NCI-H226 (cell line): ENCODE results near the gene LRWD1.
"Not testable (repeated sequence)": the region's sequence is repeated elsewhere in the genome, so short reads cannot be mapped to it uniquely, and the experiment has no call there.

ENCODE experiments used
- DNase-seq: peaks from one replicate; pipeline ENCODE4 v3.0.0-alpha.2; 2015

The LRWD1 gene

DNA sequence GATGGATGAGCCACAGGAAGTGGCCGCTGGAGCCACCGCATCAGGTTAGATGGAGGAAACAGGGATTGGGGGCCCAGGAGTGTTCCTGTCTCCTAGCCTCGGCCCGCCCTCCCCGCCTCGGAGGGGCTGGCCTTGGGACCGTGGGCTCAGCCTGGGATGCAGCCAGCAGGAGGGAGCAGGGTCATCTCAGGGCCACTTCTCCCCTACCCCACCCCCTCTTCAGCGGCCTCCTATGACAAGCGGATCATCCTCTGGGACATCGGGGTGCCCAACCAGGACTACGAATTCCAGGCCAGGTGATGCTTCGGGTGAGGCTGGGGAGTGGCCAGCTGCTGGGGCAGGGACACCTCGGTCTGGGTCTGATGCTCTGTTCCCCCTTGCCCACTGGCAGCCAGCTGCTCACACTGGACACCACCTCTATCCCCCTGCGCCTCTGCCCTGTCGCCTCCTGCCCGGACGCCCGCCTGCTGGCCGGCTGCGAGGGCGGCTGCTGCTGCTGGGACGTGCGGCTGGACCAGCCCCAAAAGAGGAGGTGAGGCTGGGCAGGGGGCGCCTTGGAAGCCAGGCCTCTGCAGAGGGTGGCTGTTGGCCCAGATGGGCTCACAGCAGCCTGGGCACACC is 4.7 kb downstream of the LRWD1 start:
- DNase-seq = no peak

DNA sequence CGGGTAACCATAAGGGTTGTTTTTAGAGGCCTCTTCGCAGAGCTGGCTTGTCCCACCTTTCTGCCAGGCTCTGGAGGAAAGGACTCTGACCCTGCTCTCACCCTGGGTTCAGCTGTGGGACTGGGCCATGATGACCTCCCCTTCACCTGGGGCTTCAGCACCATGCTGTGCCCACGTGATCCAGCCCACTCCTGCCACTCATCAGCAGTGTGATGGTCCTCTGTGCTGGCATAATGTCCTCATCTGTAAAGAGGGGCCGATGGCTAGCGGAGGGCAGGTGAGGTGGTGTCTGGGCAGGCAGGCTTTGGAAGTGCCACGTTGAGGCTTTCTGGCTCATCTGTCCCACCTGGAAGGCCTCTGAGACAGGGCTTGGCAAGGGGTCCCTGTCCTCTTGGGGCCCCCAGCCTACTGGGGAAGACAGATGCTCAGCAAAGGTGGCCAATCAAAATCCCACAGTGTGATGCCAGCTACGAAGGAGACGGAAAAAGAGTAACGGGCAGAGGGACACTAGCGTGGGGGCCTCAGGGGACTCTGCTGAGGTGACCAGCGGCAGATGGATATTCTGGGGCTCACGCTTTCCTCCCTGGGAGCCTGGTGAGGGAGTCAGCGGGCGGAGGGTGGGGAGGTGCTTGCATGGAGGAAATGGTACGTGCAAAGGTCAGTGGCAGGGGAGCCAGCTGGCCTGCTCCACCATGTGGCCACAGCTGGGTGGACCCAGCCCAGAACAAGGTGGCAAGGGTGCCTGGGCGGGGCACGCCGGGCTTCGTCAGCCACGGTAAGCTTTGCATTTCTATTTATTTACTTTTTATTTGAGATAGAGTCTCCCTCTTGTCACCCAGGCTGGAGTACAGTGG is 5.4 kb downstream of the LRWD1 start:
- no peak for DNase-seq

GRCh38 chr7:102471791-102472125 is 7.0 kb downstream of the LRWD1 start:
- DNase-seq = no peak

DNA sequence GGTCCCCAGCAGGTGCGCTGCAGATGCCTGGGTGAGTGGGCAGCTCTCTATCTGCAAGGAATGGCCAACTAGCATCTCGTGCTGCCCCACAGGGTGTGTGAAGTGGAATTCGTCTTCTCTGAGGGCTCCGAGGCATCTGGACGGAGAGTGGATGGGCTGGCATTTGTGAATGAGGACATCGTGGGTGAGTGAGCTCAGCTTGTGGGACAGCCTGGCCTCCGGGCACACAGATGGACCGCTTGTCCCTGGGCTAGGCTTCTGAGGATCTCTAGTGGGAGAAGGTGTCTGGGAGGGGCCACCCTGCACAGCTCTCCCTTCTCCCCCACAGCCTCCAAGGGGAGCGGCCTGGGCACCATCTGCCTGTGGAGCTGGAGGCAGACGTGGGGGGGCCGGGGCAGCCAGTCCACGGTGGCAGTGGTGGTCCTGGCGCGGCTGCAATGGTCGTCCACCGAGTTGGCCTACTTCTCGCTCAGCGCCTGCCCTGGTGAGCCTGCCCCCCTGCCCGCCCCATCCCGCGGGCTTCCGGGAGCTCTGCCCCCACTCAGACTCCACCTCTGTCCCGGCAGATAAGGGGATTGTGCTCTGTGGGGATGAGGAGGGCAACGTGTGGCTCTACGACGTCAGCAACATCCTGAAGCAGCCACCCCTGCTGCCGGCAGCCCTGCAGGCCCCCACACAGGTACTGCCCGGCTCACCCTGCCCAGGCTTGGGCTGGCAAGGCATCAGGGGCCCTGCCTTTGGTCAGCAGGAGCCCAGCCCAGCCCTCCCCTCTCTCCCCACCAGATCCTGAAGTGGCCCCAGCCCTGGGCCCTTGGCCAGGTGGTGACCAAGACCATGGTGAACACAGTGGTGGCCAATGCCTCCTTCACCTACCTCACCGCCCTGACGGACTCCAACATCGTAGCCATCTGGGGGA is 7.6 kb downstream of the LRWD1 start:
- DNase-seq = no peak

- no peak for DNase-seq
Observed at GRCh38 chr7:102473271-102473991, 8.6 kb downstream of the LRWD1 start.

DNA sequence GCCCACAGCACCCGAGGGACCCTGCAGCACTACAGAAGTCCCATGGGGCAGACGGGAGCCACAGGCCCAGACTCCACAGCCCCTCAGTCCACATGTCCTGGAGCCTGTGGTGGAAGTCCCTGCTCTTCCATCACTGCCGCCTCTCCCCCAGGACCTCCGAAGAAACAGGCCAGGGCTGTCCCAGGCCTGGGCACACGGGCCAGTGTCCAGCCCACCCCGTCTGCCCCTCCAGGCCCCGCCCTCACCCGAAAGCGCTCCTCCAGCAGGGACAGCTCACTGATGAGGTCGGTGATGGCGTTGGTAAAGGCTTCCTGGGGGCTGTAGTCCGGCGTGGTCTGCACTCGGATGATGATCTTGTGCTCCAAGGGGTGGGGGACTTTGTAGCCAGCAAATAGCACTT is 9.3 kb downstream of the LRWD1 start:
- not testable (repeated sequence) for DNase-seq

GRCh38 chr7:102474736-102475435 is 10.1 kb downstream of the LRWD1 start:
- not testable (repeated sequence) for DNase-seq

GRCh38 chr7:102478314-102479208 is 13.8 kb downstream of the LRWD1 start, which contains the start of gene POLR2J:
TSS of gene POLR2J (minus strand) at chr7:102478922. CDS start at chr7:102478860, 62 bp downstream.
- peak; percentile 38 for DNase-seq

DNA sequence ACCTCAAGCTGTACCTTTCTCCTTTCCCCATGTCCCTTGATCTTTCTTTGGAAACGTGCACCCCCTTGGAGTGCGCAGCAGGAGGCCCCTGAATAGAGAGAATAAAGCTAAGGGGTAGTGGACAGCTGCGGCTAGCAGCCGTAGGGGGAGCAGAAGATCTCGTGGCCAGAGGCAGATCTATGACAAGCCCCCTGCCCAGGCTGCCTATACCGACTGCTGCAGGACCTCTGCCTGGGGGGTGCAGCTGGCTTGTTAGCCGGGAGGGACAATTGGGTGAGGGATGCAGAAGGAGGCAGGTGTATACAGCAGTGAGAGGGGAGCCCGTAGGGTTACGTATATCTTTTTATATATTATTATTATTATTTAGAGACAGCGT is 14.4 kb downstream of the LRWD1 start:
- DNase-seq = not testable (repeated sequence)

GRCh38 chr7:102479982-102480637 is 15.3 kb downstream of the LRWD1 start:
- DNase-seq = not testable (repeated sequence)

DNA sequence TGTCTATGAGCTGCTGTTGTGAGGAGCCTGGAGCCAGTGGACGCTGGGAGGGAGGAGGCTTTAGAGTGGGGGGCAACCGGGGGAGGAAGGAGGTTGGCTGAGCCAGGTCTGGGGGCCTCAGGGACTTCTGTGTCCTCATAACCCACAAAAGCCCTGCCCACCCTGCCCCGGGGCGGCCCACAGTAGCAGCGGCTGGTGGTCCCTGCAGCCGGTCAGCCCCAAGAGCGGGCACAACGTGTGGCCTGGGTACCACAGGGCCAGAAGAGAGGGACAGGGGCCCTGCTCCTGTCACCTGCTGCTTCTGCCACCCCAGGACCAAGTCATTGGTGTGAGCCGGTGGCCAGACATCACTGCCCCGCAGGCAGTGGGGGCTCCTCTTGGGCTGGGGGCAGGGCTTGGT is 17.2 kb downstream of the LRWD1 start:
- DNase-seq = not testable (repeated sequence)

DNA sequence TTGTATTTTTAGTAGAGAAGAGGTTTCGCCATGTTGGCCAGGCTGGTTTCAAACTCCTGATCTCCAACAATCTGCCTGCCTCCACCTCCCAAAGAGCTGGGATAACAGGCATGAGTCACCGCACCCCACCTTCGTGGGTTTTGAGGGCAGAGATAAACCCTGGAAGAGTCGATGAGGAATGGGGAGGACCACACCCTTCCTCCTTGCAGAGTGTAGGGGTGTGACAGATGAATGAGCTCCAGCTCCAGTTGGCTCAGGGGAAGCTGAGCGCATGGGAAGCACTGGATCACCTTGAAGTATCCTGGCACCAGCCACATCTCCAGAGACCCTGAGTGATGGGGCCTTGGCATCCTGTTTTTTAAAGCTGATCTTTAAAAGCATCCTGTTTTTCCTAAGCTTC is 19.5 kb downstream of the LRWD1 start:
- DNase-seq = not testable (repeated sequence)

- DNase-seq = not testable (repeated sequence)
Observed at GRCh38 chr7:102490529-102491075, 25.8 kb downstream of the LRWD1 start.

DNA sequence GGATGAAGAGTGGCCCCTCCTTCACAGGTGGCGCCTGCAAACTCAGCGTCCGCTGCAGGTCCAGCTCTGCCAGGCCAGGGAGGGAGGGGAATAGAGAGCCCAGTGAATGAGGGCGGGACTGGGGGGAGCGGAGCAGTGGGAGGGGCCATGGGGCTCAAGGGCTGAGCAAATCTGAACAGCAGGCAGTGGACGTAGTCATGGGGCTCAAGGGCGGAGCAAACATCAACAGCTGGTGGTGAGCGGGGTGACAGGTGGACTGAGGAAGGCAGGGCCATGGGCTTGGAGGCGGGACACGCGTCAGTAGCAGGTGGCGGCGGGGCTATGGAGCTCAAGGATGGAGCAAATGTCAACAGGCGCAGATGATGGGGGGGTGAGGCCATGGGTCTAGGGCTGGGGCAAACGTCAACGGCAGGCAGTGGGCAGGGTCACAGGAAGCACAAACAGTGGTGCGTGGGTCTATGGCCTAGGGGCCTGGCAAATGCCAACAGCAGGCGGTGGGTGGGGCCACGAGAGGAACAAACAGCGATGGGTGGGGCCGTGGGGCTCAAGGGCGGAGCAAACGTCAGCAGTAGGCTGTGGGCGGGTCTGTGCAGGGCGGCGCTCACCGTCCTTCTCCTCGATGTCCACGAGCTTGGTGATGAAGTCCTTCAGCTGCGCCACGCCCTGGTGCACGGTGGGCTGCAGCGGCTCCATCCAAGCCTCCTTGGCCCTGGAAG is 28.6 kb downstream of the LRWD1 start:
- DNase-seq = not testable (repeated sequence)

DNA sequence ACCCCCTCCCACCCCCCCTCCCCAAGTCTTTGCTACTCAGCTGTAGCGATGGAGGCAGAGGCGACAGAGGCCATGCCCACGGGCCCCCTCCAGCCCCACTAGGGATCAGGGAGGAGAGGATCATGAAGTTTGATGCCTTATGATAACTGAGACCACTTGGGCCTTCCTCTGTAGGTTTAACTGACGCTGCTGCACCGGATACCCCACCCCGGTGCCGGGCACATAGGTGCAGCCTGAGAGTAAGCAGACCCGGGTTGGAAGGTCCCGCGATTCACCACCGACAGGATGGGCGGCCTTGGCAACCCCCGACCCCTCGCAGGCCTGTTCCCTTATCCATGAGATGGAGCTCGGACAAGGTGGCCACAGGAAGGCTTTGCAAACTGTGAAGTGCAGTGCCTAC is 29.2 kb downstream of the LRWD1 start:
- not testable (repeated sequence) for DNase-seq

DNA sequence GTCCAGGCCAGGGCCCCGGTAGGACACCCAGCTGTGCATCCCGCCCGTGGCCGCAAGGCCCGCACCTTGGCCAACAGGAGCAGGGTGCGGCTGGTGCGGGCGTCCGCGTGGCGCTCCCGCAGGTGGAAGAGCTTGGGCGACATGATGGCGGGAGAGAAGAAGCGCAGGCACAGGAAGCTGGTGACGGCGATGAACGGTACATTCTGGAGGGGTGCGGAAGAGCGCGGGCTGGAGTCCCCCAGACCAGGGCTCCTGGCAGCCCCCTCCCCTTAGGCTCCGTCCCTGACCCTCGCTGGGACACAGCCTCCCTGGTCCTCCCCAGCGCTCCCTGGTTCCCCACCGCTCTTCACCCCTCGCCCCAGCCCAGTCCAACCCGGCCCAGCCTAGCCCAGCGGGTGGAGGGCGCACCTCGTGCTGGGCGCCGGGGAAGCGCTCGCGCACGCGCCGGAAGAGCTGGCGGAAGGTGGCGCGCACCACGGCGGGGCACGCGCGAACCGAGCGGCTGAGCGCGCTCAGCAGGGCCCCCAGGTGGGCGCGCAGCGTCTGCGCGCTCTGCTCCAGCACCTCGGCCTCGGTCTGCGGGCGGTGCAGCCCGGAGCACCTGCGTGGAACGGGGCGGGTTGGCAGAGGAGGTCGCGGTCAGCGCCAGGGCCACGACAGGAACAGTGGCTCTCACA is 29.8 kb downstream of the LRWD1 start:
- not testable (repeated sequence) for DNase-seq

GRCh38 chr7:102496861-102497260 is 32.1 kb downstream of the LRWD1 start:
- DNase-seq = not testable (repeated sequence)

DNA sequence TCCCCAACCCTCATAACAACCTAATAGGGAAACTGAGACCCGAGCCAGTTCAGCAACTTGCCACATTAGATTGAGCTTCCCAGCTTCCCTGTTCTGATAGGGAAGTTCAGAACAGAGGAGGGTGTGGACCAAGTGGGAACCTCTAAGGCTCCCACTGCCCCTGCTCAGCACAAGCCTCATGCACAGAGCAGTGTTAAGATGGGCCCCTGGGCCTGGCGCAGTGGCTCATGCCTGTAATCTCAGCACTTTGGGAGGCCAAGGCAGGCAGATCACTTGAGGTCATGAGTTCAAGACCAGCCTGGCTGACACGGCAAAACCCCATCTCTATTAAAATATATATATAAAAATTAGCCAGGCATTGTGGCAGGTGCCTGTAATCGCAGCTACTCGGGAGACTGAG is 32.5 kb downstream of the LRWD1 start:
- DNase-seq = not testable (repeated sequence)

DNA sequence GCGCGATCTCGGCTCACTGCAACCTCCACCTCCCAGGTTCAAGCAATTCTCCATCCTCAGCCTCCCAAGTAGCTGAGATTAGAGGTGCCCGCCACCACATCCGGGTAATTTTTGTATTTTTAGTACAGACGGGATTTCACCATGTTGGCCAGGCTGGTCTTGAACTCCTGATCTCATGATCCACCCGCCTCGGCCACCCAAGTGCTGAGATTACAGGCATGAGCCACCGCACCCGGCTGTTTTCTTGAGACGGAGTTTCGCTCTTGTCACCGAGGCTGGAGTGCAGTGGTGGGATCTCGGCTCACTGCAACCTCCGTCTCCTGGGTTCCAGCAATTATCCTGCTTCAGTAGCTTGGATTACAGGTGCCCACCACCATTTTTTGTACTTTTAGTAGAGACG is 33.5 kb downstream of the LRWD1 start:
- DNase-seq = not testable (repeated sequence)
